Measurements from ENCODE around the gene KISS1.

- TF ChIP-seq, protein P1, sequence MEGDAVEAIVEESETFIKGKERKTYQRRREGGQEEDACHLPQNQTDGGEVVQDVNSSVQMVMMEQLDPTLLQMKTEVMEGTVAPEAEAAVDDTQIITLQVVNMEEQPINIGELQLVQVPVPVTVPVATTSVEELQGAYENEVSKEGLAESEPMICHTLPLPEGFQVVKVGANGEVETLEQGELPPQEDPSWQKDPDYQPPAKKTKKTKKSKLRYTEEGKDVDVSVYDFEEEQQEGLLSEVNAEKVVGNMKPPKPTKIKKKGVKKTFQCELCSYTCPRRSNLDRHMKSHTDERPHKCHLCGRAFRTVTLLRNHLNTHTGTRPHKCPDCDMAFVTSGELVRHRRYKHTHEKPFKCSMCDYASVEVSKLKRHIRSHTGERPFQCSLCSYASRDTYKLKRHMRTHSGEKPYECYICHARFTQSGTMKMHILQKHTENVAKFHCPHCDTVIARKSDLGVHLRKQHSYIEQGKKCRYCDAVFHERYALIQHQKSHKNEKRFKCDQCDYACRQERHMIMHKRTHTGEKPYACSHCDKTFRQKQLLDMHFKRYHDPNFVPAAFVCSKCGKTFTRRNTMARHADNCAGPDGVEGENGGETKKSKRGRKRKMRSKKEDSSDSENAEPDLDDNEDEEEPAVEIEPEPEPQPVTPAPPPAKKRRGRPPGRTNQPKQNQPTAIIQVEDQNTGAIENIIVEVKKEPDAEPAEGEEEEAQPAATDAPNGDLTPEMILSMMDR (IDR thresholded peaks at IDR 0.05): no peak
- TF ChIP-seq POLR2AphosphoS5 (IDR thresholded peaks at IDR 0.05) (no peak), POLR2A (IDR thresholded peaks at IDR 0.05) (no peak), EP300 (IDR thresholded peaks at IDR 0.05) (no peak)
Measured at GRCh38 chr1:204205486-204205885, 9.2 kb upstream of the KISS1 start.

Data from stomach (tissue), 4 donors.